Caco-2 (cell line): ENCODE measurements around the gene SLC39A5. TPM values are rescaled to one million over a fixed set of nuclear protein-coding genes. Genes with fewer than 3 reads are reported as not detected.

Source experiments
- BruUV-seq: library from RNA; stranded (reverse); fragments of 400-500 nt; replicated peaks from 2 replicates; lab custom pipeline; 2021; lab: Mats Ljungman, UMichigan
- CTCF ChIA-PET: fragments of 300-600 bp; sonication (Branson Sonifier 250); formaldehyde crosslinking; loops from one replicate; lab custom pipeline; 2022; ENCODE audit warnings: antibody characterized with exemption; lab: Charles Lee
- POLR2A ChIA-PET: fragments of 300-600 bp; sonication (Branson Sonifier 250); formaldehyde crosslinking; loops from one replicate; lab custom pipeline; 2022; ENCODE audit warnings: antibody characterized with exemption; lab: Charles Lee
- DNase-seq, 2 experiments: peaks; one replicate each; pipeline versions ENCODE4 v3.0.0 to v3.0.0-alpha.2; 2020 to 2022
- H3K27me3 ChIP-seq: replicated peaks from 2 replicates; pipeline ENCODE4 v1.6.0; 2011; ENCODE audit warnings: low read length; ENCODE audit not compliant: control insufficient read depth, insufficient read depth
- H3K36me3 ChIP-seq: 2 replicates; pipeline ENCODE4 v1.5.1; 2011; ENCODE audit warnings: low read length; ENCODE audit not compliant: control insufficient read depth, insufficient read depth
- H3K4me1 ChIP-seq: fragments of 250-450 bp; sonication (Bioruptor Pico); 2 replicates; pipeline ENCODE4 v1.5.1; 2020; ENCODE audit warnings: mild to moderate bottlenecking
- H3K4me3 ChIP-seq: 2 replicates; pipeline ENCODE4 v1.5.1; 2011; ENCODE audit warnings: low read depth, mild to moderate bottlenecking, control low read depth, low read length
- H3K9me3 ChIP-seq: fragments of 250-450 bp; sonication (Bioruptor Pico); 2 replicates; pipeline ENCODE4 v1.5.1; 2020; ENCODE audit warnings: mild to moderate bottlenecking, moderate library complexity
- H3K27ac Mint-ChIP-seq: one replicate; pipeline ENCODE4 v1.8.0; 2022; ENCODE audit warnings: mixed read lengths; ENCODE audit not compliant: unreplicated experiment
- H3K27me3 Mint-ChIP-seq: one replicate; pipeline ENCODE4 v1.8.0; 2022; ENCODE audit warnings: mixed read lengths; ENCODE audit not compliant: insufficient read depth, unreplicated experiment
- H3K36me3 Mint-ChIP-seq: one replicate; pipeline ENCODE4 v1.8.0; 2022; ENCODE audit warnings: mild to moderate bottlenecking, mixed read lengths; ENCODE audit not compliant: insufficient read depth, unreplicated experiment
- H3K4me1 Mint-ChIP-seq: one replicate; pipeline ENCODE4 v1.8.0; 2022; ENCODE audit warnings: low read depth, mixed read lengths; ENCODE audit not compliant: unreplicated experiment
- H3K4me3 Mint-ChIP-seq: one replicate; pipeline ENCODE4 v1.8.0; 2022; ENCODE audit warnings: mild to moderate bottlenecking, moderate library complexity, mixed read lengths; ENCODE audit not compliant: unreplicated experiment
- H3K9me3 Mint-ChIP-seq: one replicate; pipeline ENCODE4 v1.8.0; 2022; ENCODE audit warnings: mixed read lengths; ENCODE audit not compliant: unreplicated experiment
- intact Hi-C: fragments of 100-400 bp; cut with micrococcal nuclease; formaldehyde crosslinking; loops from one replicate; pipeline ENCODE4 v1.10.0; 2022; ENCODE audit not compliant: unreplicated experiment
- total RNA-seq: library from RNA; stranded (reverse); gene quantifications from 2 replicates; pipeline ENCODE4 v1.2.3, GENCODE V29; 2022
- TF ChIP-seq, protein P1 (sequence below), 2 experiments: fragments of 200-600 bp in 1 of 2; IDR thresholded peaks; 1 replicate in 1 of 2; 2 replicates in 1 of 2; pipeline versions ENCODE4 v1.5.1 to v1.8.0; 2011 to 2022; ENCODE audit warnings: antibody characterized with exemption in 1 of 2, control low read depth in 1 of 2, inconsistent platforms in 1 of 2, low read depth in 1 of 2, low read length in 1 of 2, mild to moderate bottlenecking in 1 of 2, moderate library complexity in 1 of 2; ENCODE audit not compliant: insufficient read depth in 1 of 2, severe bottlenecking in 1 of 2, unreplicated experiment in 1 of 2

Gene SLC39A5
- total RNA-seq, 1 experiment from 2014 or later: 110 TPM

DNA sequence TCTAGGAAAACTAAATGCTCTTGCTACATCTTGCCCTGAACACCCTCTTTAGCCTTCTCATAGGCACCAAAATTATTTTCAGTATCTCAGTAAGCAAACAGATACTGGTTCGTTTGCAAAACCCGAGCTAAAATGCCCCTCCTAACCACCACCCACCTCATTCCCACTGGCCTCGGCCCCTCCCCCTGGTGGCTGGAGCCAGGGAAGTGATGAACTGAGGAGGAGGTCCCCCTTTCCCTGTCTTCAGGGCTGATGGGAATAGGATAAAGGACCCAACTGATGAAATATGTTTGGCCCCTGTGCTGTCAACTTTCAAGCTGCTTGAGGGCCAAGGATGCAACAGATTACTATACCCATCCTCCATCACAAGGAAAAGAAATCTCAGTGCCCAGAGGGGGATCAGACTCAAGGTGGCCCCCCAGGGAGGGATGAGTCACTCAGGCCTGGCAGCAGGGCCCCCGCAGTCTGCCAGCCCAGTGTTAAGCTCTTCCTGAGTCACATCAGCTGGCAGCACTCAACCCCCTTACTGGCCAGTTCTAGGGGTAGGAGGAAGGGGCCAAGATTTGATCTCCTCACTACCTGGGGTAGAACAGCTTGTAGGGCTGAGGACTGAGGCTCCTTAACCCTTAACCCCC is 26.6 kb downstream of the SLC39A5 start:
- H3K36me3 Mint-ChIP-seq: peaks cover 47% of the 10 kb centered on the region
- TF ChIP-seq, protein P1, sequence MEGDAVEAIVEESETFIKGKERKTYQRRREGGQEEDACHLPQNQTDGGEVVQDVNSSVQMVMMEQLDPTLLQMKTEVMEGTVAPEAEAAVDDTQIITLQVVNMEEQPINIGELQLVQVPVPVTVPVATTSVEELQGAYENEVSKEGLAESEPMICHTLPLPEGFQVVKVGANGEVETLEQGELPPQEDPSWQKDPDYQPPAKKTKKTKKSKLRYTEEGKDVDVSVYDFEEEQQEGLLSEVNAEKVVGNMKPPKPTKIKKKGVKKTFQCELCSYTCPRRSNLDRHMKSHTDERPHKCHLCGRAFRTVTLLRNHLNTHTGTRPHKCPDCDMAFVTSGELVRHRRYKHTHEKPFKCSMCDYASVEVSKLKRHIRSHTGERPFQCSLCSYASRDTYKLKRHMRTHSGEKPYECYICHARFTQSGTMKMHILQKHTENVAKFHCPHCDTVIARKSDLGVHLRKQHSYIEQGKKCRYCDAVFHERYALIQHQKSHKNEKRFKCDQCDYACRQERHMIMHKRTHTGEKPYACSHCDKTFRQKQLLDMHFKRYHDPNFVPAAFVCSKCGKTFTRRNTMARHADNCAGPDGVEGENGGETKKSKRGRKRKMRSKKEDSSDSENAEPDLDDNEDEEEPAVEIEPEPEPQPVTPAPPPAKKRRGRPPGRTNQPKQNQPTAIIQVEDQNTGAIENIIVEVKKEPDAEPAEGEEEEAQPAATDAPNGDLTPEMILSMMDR (IDR thresholded peaks at IDR 0.05; ENCODE audit: insufficient read depth in 1 of 2, low read depth in 1 of 2, low read length in 1 of 2, severe bottlenecking in 1 of 2, unreplicated experiment in 1 of 2): peak in 1 of 2 experiments; percentile 9
- H3K4me1 ChIP-seq: peaks cover 25% of the 10 kb centered on the region
- CTCF ChIA-PET: interaction anchor here (2.9 kb wide), 1 partner anchor 35 kb away, joined by 20 read pairs; the partner anchor contains the start of gene RNF41
- no peaks in the 10 kb centered on the region for H3K27me3 ChIP-seq
- H3K27ac Mint-ChIP-seq: no peak overlapping the region
- H3K4me3 ChIP-seq: no peak overlapping the region
- H3K4me1 Mint-ChIP-seq: peaks cover 20% of the 10 kb centered on the region
- peaks cover 5% of the 10 kb centered on the region for H3K36me3 ChIP-seq
- intact Hi-C loops: loop anchor here (2.0 to 5.0 kb wide), 2 partner anchors 26 to 34 kb away; partner anchors contain the start of genes NABP2, RNF41 and SLC39A5
- peak overlapping the region; percentile 74 for H3K4me3 Mint-ChIP-seq
- DNase-seq: no peak
- BruUV-seq: TSS peak; percentile 23
- POLR2A ChIA-PET: no interaction called here
- no peaks in the 10 kb centered on the region for H3K27me3 Mint-ChIP-seq
- no peaks in the 10 kb centered on the region for H3K9me3 Mint-ChIP-seq
- H3K9me3 ChIP-seq: no peaks in the 10 kb centered on the region

DNA sequence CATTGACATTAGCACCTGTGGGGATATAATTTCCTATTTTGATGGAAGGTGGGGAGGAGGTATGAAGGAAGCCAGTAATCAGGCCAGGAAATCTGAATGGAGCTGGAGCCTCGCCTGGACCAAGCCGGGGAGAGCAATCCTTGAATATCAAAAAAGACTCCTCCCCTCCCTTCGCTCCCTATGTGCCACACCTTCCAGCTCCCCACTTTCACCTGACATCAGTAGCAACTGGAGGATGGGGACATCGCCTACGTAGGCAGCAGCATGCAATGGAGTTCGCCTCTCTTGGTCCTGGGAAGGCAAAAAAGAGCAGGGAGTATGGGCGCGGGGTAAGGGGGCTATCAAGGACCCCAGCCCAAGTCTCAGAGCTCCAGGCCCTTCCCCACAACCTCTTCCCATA is 27.2 kb downstream of the SLC39A5 start:
- CTCF ChIA-PET: interaction anchor here (2.9 kb wide), 1 partner anchor 36 kb away, joined by 20 read pairs; the partner anchor contains the start of gene RNF41

More for the DNA sequence above, 27.2 kb downstream of the SLC39A5 start:
- peaks cover 32% of the 10 kb centered on the region for H3K4me1 ChIP-seq
- Mint-ChIP-seq H3K36me3 (peaks cover 47% of the 10 kb centered on the region), H3K27me3 (no peaks in the 10 kb centered on the region), H3K4me3 (peak overlapping the region; percentile 74), H3K27ac (no peak overlapping the region), H3K9me3 (peaks cover 6% of the 10 kb centered on the region), H3K4me1 (peaks cover 27% of the 10 kb centered on the region)
- peak overlapping the region; percentile 72; the same call in 1 of the 2 replicates for H3K4me3 ChIP-seq
- intact Hi-C loops: loop anchor here (2.0 to 5.0 kb wide), 2 partner anchors 26 to 35 kb away; partner anchors contain the start of genes NABP2, RNF41 and SLC39A5
- TF ChIP-seq, protein P1 (IDR thresholded peaks at IDR 0.05; ENCODE audit: insufficient read depth in 1 of 2, low read depth in 1 of 2, low read length in 1 of 2, severe bottlenecking in 1 of 2, unreplicated experiment in 1 of 2): no peak
- POLR2A ChIA-PET: interaction anchor here (0.6 to 1.6 kb wide), 2 partner anchors 17 to 129 kb away, joined by 3 to 6 read pairs; no protein-coding TSS in a partner anchor
- peaks cover 5% of the 10 kb centered on the region for H3K36me3 ChIP-seq
- no peaks in the 10 kb centered on the region for H3K9me3 ChIP-seq
- no peak for DNase-seq
- BruUV-seq: no TSS peak
- H3K27me3 ChIP-seq: no peaks in the 10 kb centered on the region
